ENCODE measurements around the gene HOXA6.

HOXA6 gene

DNA sequence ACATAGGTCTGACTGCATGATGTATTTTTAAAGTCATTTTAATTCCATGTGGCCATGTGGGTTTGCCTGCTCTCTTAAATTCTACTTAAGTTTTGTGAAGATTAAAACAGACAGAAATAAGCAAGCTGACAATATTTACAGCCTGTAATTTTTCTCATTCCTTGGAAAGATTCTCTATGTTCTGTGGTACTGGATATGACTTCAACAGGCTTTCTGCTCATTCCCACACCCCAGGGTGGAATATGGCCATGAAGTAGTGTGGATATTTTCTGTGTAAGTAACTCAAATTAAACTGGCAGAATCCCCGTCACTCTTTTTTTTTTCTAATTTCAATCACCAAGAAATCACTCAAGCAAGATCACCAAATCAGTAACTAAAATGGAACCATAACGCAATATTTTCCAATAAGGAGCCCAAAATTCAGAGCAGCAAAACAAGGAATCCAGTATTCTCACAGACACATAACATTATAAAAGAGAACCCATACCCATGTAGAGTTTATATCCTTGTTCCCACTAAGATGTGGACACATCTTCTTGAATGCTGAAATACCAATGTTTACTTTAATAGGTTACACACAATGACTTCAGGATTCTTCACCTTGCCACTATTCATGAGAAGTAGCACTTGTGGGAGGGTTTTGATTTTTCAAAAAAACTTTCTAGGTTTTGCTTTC lies 9.8 kb downstream of the HOXA6 start:
- Mint-ChIP-seq H3K9me3 (no peaks in the 10 kb centered on the region), H3K27me3 (ENCODE audit: low read depth) (peaks cover 9% of the 10 kb centered on the region), H3K27ac (peak overlapping the region; percentile 89 to 100 (median 99)), H3K36me3 (ENCODE audit: low read depth) (peaks cover 66% of the 10 kb centered on the region), H3K4me1 (peaks cover 91% of the 10 kb centered on the region), H3K4me3 (peak overlapping the region; percentile 88 to 98 (median 95))
- TF ChIP-seq, protein P1, sequence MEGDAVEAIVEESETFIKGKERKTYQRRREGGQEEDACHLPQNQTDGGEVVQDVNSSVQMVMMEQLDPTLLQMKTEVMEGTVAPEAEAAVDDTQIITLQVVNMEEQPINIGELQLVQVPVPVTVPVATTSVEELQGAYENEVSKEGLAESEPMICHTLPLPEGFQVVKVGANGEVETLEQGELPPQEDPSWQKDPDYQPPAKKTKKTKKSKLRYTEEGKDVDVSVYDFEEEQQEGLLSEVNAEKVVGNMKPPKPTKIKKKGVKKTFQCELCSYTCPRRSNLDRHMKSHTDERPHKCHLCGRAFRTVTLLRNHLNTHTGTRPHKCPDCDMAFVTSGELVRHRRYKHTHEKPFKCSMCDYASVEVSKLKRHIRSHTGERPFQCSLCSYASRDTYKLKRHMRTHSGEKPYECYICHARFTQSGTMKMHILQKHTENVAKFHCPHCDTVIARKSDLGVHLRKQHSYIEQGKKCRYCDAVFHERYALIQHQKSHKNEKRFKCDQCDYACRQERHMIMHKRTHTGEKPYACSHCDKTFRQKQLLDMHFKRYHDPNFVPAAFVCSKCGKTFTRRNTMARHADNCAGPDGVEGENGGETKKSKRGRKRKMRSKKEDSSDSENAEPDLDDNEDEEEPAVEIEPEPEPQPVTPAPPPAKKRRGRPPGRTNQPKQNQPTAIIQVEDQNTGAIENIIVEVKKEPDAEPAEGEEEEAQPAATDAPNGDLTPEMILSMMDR (IDR thresholded peaks at IDR 0.05; ENCODE audit: unreplicated experiment in 3 of 3), result no peak

DNA sequence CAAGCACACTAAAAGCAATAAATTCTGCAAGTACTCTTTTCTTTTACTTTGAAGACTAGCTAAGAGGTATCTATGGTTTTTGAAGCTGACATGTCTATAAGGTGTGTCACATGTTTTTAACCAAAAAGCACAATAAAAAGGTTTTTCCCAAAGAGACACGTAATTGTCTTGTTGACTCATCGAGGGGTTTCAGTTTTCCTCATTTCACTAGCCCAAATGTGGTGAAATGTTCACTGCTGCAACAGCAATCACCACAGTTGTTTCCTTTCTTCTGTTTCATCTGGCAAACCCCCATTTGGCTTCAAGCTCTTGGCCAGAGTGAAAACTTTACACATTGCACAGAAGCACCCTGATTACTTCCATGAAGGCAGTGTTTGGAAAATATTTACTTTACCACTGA lies 13.2 kb downstream of the HOXA6 start:
- peaks cover 82% of the 10 kb centered on the region for H3K4me1 Mint-ChIP-seq
- H3K36me3 Mint-ChIP-seq (ENCODE audit: low read depth), result peaks cover 36% of the 10 kb centered on the region
- no peaks in the 10 kb centered on the region for H3K9me3 Mint-ChIP-seq
- H3K4me3 Mint-ChIP-seq, result peak overlapping the region; percentile 70 to 95 (median 77)
- H3K27me3 Mint-ChIP-seq (ENCODE audit: low read depth), result no peaks in the 10 kb centered on the region
- TF ChIP-seq, protein P1 (IDR thresholded peaks at IDR 0.05; ENCODE audit: unreplicated experiment in 3 of 3), result no peak
- H3K27ac Mint-ChIP-seq, result peak overlapping the region; percentile 89 to 99 (median 92)

DNA sequence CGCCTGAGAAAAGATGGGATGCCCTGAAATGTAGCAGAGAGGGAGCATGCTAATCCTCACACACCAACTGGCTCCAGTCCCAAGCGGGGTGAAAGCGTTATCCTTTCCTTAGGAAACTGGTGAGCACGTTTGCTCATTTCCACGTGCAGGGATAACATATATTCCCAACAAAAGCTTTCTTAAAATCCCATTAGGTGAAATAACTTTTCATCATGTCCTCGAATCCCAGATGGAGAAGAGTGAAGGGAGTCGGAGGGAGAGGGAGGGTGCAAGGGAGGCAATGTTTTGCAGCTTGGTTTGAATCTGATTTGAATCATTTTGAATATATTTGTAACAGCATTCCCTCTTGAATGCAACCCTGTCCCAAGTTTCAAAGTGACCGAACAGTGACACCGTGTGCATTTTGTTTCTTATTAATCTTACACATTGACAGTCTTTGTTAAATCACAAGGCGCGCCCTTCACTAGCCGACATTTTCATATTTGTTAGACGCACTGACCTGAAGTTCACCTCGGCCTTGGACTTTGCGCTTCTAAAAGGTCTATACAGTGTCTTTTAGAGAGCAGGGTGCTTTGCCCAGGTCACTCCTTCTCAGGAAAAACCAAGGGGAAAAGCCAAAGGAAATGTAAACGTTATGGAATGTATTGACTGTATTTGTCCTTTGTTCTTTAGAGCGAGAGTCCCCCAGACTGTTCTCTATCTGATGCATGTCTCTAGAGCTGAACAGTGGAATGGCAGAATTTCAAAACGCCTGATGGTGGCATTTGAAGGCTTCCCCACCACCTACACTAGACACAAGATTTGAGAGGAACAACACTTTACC lies 14.0 kb downstream of the HOXA6 start:
- Mint-ChIP-seq H3K27me3 (ENCODE audit: low read depth) (peaks cover 3% of the 10 kb centered on the region), H3K4me3 (peak overlapping the region; percentile 70 to 95 (median 77)), H3K36me3 (ENCODE audit: low read depth) (peaks cover 36% of the 10 kb centered on the region), H3K4me1 (peaks cover 84% of the 10 kb centered on the region), H3K9me3 (no peaks in the 10 kb centered on the region), H3K27ac (peak overlapping the region; percentile 89 to 99 (median 92))
- TF ChIP-seq, protein P1 (IDR thresholded peaks at IDR 0.05; ENCODE audit: unreplicated experiment in 3 of 3), result no peak

DNA sequence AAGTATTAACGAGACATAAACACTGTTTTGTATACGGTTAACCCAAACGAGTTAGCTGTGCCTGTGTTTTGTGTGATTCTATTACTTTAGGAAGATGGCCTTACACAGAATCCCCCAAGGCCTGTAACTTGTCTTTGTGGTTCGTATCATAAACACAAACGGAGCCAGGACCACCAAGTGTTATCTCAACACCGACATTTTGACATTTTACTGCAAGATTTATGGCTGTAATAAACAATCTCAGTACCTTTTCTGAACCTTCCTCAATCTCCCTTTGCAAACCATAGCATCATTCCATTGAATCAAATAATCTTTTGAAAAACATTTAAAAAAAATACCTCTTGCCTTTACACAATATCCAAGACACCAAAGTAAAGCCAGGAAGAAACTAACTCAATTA lies 14.6 kb downstream of the HOXA6 start:
- Mint-ChIP-seq H3K36me3 (ENCODE audit: low read depth) (peaks cover 39% of the 10 kb centered on the region), H3K4me3 (peak overlapping the region; percentile 70 to 95 (median 77)), H3K4me1 (peaks cover 84% of the 10 kb centered on the region), H3K27ac (peak overlapping the region; percentile 89 to 99 (median 92)), H3K27me3 (ENCODE audit: low read depth) (peaks cover 3% of the 10 kb centered on the region), H3K9me3 (no peaks in the 10 kb centered on the region)
- TF ChIP-seq, protein P1 (IDR thresholded peaks at IDR 0.05; ENCODE audit: unreplicated experiment in 3 of 3), result no peak

DNA sequence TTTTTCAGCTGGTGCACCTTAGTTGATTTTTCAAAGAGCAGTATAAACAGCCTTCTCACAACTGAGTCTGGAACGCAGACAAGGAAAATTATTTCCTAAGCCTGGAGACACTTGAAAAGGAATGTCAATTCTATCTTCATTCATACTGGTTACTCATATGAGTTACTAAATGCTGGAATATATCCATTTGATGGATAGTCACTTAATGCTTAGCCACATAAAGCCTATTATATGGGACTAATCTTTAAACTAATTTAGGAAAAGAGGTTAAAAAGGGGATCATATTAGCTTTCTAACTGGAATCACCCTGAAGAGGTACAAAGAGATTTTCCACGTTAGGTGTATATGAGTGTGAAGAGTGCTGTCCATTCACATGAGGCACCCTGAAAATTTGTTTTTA lies 15.4 kb downstream of the HOXA6 start:
- peaks cover 84% of the 10 kb centered on the region for H3K4me1 Mint-ChIP-seq
- no peaks in the 10 kb centered on the region for H3K9me3 Mint-ChIP-seq
- TF ChIP-seq, protein P1 (IDR thresholded peaks at IDR 0.05; ENCODE audit: unreplicated experiment in 3 of 3), result no peak
- peak overlapping the region; percentile 88 to 99 (median 92) for H3K27ac Mint-ChIP-seq
- H3K36me3 Mint-ChIP-seq (ENCODE audit: low read depth), result peaks cover 43% of the 10 kb centered on the region
- H3K4me3 Mint-ChIP-seq, result peak overlapping the region; percentile 75 to 85 (median 81)
- peaks cover 3% of the 10 kb centered on the region for H3K27me3 Mint-ChIP-seq (ENCODE audit: low read depth)
